Mesothelial cell of epicardium (in vitro differentiated cells): ENCODE results near the gene FRRS1L. TPM values are rescaled to one million over a fixed set of nuclear protein-coding genes. Genes with fewer than 3 reads are reported as not detected.
A peak's percentile ranks its signal among the peaks of the same experiment; 100 is the strongest.

Source experiments
- DNase-seq, 2 experiments: peaks; one replicate each; pipeline ENCODE4 v3.0.0; 2021; ENCODE audit warnings: low spot score in 2 of 2; ENCODE audit not compliant: unreplicated experiment in 2 of 2
- H3K27ac Mint-ChIP-seq: 2 replicates; pipeline ENCODE4 v1.8.0; 2021; ENCODE audit warnings: mixed read lengths
- H3K27me3 Mint-ChIP-seq: 2 replicates; pipeline ENCODE4 v1.8.0; 2021; ENCODE audit warnings: low read depth, mixed read lengths
- H3K36me3 Mint-ChIP-seq: 2 replicates; pipeline ENCODE4 v1.8.0; 2021; ENCODE audit warnings: mixed read lengths
- H3K4me1 Mint-ChIP-seq: 2 replicates; pipeline ENCODE4 v1.8.0; 2021; ENCODE audit warnings: mixed read lengths
- H3K4me3 Mint-ChIP-seq: 2 replicates; pipeline ENCODE4 v1.8.0; 2021; ENCODE audit warnings: mild to moderate bottlenecking, moderate library complexity, mixed read lengths
- H3K9me3 Mint-ChIP-seq: 2 replicates; pipeline ENCODE4 v1.8.0; 2021; ENCODE audit warnings: mixed read lengths
- CTCF ChIP-seq: fragments of 200-600 bp; sonication (generic); IDR thresholded peaks from one replicate; pipeline ENCODE4 v1.5.0; 2021; ENCODE audit warnings: antibody characterized with exemption; ENCODE audit not compliant: unreplicated experiment
- total RNA-seq: library from RNA; stranded (reverse); gene quantifications from 3 replicates; pipeline ENCODE4 v1.2.1, GENCODE V29; 2021

FRRS1L gene
- total RNA-seq, 1 donor from 2014 or later, result 14.4 TPM

- H3K36me3 Mint-ChIP-seq, result no peaks in the 10 kb centered on the region
- no peak overlapping the region for H3K4me3 Mint-ChIP-seq
- H3K4me1 Mint-ChIP-seq, result peaks cover 2% of the 10 kb centered on the region
- no peak overlapping the region for H3K27ac Mint-ChIP-seq
- DNase-seq, result no peak
- H3K9me3 Mint-ChIP-seq, result no peaks in the 10 kb centered on the region
- peaks cover 9% of the 10 kb centered on the region for H3K27me3 Mint-ChIP-seq
- no peak for TF ChIP-seq CTCF
These were observed 38.5 kb upstream of the FRRS1L start for GRCh38 chr9:109205526-109205925.

GRCh38 chr9:109203761-109204360, 36.8 kb upstream of the FRRS1L start:
- no peak overlapping the region for H3K4me3 Mint-ChIP-seq
- DNase-seq, result no peak
- no peak overlapping the region for H3K27ac Mint-ChIP-seq
- H3K36me3 Mint-ChIP-seq, result no peaks in the 10 kb centered on the region
- H3K9me3 Mint-ChIP-seq, result no peaks in the 10 kb centered on the region
- no peak for TF ChIP-seq CTCF
- peaks cover 2% of the 10 kb centered on the region for H3K4me1 Mint-ChIP-seq
- peaks cover 17% of the 10 kb centered on the region for H3K27me3 Mint-ChIP-seq

GRCh38 chr9:109199676-109200075, 32.6 kb upstream of the FRRS1L start:
- no peaks in the 10 kb centered on the region for H3K36me3 Mint-ChIP-seq
- peaks cover 14% of the 10 kb centered on the region for H3K27me3 Mint-ChIP-seq
- no peaks in the 10 kb centered on the region for H3K9me3 Mint-ChIP-seq
- no peak overlapping the region for H3K27ac Mint-ChIP-seq
- no peak for TF ChIP-seq CTCF
- peaks cover under 1% of the 10 kb centered on the region for H3K4me1 Mint-ChIP-seq
- H3K4me3 Mint-ChIP-seq, result no peak overlapping the region
- DNase-seq, result no peak

- peak; percentile 16 for TF ChIP-seq CTCF
- DNase-seq, result no peak
- peaks cover 14% of the 10 kb centered on the region for H3K27me3 Mint-ChIP-seq
- no peaks in the 10 kb centered on the region for H3K9me3 Mint-ChIP-seq
- no peak overlapping the region for H3K4me3 Mint-ChIP-seq
- no peak overlapping the region for H3K27ac Mint-ChIP-seq
- H3K4me1 Mint-ChIP-seq, result no peaks in the 10 kb centered on the region
- no peaks in the 10 kb centered on the region for H3K36me3 Mint-ChIP-seq
These were observed 31.8 kb upstream of the FRRS1L start for GRCh38 chr9:109198736-109199382.

- TF ChIP-seq CTCF, result no peak
- Mint-ChIP-seq H3K27me3 (peaks cover 16% of the 10 kb centered on the region), H3K9me3 (no peaks in the 10 kb centered on the region), H3K36me3 (no peaks in the 10 kb centered on the region), H3K27ac (no peak overlapping the region), H3K4me3 (no peak overlapping the region), H3K4me1 (no peaks in the 10 kb centered on the region)
- DNase-seq, result no peak
These were observed 27.0 kb upstream of the FRRS1L start for GRCh38 chr9:109193974-109194556.
